ENCODE data around the gene KIF14.
A peak's percentile ranks its signal among the peaks of the same experiment; 100 is the strongest.

KIF14 gene

GRCh38 chr1:200540281-200540680 is 80.3 kb downstream of the KIF14 start:
- no peak overlapping the region for H3K27ac ChIP-seq
- TF ChIP-seq, protein P1, sequence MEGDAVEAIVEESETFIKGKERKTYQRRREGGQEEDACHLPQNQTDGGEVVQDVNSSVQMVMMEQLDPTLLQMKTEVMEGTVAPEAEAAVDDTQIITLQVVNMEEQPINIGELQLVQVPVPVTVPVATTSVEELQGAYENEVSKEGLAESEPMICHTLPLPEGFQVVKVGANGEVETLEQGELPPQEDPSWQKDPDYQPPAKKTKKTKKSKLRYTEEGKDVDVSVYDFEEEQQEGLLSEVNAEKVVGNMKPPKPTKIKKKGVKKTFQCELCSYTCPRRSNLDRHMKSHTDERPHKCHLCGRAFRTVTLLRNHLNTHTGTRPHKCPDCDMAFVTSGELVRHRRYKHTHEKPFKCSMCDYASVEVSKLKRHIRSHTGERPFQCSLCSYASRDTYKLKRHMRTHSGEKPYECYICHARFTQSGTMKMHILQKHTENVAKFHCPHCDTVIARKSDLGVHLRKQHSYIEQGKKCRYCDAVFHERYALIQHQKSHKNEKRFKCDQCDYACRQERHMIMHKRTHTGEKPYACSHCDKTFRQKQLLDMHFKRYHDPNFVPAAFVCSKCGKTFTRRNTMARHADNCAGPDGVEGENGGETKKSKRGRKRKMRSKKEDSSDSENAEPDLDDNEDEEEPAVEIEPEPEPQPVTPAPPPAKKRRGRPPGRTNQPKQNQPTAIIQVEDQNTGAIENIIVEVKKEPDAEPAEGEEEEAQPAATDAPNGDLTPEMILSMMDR (conservative IDR thresholded peaks at IDR 0.05) = no peak

DNA sequence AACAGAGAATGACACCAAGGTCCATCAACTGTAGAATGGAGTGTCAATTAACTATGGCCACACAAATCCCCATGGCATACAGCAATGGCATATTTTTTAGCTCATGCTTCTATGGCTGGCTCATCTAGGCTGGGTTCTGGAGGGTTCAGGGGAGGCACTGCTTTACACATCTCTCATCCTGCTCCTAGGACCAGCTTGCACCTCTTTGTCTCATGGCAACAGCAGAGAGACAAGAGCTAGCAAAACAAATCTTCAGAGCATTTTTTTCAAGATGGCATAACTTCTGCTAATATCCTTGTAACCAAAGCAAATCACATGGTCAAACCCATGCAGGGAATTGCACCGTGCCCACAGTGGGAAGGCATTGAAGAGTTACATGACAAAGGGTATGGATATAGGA is 82.4 kb downstream of the KIF14 start:
- TF ChIP-seq, protein P1 (conservative IDR thresholded peaks at IDR 0.05) = no peak
- no peak overlapping the region for H3K27ac ChIP-seq

- TF ChIP-seq, protein P1 (conservative IDR thresholded peaks at IDR 0.05) = peak; percentile 27
- no peak overlapping the region for H3K27ac ChIP-seq
These were observed 84.9 kb downstream of the KIF14 start for GRCh38 chr1:200535605-200536004.

DNA sequence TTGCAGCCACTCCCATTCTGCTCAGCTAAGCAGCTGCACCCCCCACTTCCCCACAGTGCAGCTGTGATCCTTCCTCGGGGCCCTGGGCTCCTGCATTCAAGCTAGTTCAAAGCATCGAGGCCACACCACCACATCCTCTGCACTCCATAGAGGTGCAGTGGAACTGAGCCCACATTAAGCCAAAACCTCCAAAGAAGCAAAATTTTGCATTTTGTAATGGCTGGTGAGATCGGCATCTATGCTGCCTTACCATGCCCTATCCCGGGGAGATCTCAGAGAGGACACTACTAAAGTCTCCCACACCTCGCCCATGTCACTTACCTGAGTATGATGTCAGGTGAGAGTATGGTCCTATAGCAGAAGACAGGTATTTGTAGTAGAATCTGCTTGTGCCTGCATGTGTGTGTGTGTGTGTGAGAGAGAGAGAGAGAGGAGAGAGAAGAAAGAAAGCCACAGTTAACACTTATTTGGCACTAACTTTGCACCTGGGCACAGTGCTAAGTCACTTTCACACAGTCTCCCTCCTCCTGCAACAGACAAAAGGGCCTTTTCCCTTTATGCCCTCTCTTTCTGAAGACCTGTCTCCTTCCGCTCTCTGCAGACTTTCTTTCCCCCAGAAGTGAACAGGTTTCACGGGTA is 89.8 kb downstream of the KIF14 start:
- TF ChIP-seq, protein P1 (conservative IDR thresholded peaks at IDR 0.05) = no peak

DNA sequence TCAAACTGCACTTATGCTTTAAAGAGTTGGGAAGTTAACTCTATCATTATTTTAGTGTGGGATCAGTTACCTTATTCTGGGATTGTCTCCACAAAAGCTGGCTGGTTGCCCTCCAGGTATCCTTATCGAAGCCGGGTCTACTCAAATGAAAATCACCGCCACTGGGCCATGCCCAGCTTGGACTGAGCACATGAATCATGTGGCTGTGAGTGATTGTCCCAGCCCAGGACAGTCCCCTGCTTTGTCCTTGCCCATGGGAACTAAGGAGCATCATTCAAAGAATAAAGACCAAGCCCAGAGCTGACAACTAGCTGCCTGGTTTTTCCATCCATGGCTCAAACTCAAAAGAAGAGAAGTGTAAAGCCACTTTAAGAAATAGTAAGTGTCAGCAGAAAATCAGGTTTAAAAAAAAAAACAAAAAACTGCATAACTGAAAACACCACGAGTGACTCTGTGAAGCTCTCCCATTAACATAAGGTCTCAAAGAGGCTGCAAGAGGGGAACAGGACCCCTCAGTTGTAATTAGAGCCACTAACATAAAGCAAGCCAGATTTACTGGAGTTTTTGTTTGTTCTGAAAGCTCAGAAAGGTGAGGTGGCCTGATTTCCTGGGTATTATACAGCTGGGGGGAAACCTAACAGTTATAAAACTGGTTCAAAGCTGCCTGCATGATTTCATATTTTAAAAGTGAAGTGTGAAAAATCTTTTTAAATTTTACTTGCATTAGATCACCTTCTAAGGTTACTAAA is 91.5 kb downstream of the KIF14 start:
- H3K27ac ChIP-seq = no peak overlapping the region
- TF ChIP-seq, protein P1 (conservative IDR thresholded peaks at IDR 0.05) = no peak

More for the DNA sequence above, 89.8 kb downstream of the KIF14 start:
- no peak overlapping the region for H3K27ac ChIP-seq

DNA sequence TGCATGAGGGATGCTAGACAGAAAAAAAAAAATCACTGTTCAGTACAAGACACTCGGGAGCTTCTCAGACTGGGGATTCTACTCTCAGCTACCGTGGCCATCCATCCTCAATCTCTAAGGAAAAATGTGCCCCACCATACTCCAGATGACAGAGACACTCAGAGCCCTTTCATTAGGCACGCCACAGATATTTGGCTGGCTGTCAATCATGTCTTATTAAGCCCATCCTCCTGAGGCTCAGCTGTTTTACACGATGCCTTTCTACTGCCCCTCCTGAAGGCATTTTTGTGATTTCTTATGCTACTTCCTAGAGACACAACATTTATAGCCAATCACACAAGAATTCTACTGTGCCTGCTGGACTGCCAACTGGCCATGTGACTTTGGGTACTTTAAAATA is 92.9 kb downstream of the KIF14 start:
- TF ChIP-seq, protein P1 (conservative IDR thresholded peaks at IDR 0.05) = no peak
- H3K27ac ChIP-seq = no peak overlapping the region

GRCh38 chr1:200526709-200527612 is 93.6 kb downstream of the KIF14 start:
- no peak overlapping the region for H3K27ac ChIP-seq
- TF ChIP-seq, protein P1 (conservative IDR thresholded peaks at IDR 0.05) = no peak

All from VCaP (cell line).